HepG2 (cell line): ENCODE results near the gene SPNS3. TPM values are rescaled to one million over a fixed set of nuclear protein-coding genes. Genes with fewer than 3 reads are reported as not detected.

Experiments
- ATAC-seq: fragments of 200-7000 bp; cut with Tn5 transposase; 3 replicates; pipeline ENCODE4 v1.9.1; 2020; ENCODE audit warnings: mild to moderate bottlenecking, moderate library complexity
- BruUV-seq: library from RNA; stranded (reverse); fragments of 400-500 nt; replicated peaks from 2 replicates; lab custom pipeline; 2021; lab: Mats Ljungman, UMichigan
- CTCF ChIA-PET: fragments of 300-600 bp; formaldehyde crosslinking; extraction: SDS; loops from one replicate; lab custom pipeline; 2021; ENCODE audit warnings: low total read pairs, inconsistent platforms, low intra/inter-chr PET ratio; lab: Yijun Ruan, JAX
- POLR2A ChIA-PET: fragments of 350-600 bp; sonication (Branson Sonifier 250); formaldehyde crosslinking; loops from one replicate; lab custom pipeline; 2020; ENCODE audit warnings: antibody characterized with exemption, inconsistent platforms; lab: Yijun Ruan, JAX
- DNase-seq: peaks from one replicate; pipeline ENCODE4 v3.0.0-alpha.2; 2015; ENCODE audit warnings: low spot score
- FAIRE-seq: peaks from 3 replicates; lab custom pipeline; 2011; peaks lifted over from hg19 to GRCh38; lab: Jason Lieb, UNC
- H2AFZ ChIP-seq: one replicate; pipeline ENCODE4 v1.6.1; 2011; ENCODE audit warnings: low read length, inconsistent platforms
- H3K27ac ChIP-seq: fragments of 300-600 bp; 3 replicates; pipeline ENCODE4 v1.8.0; 2011; ENCODE audit warnings: mixed run types, mild to moderate bottlenecking, mixed read lengths, low read length, inconsistent platforms; ENCODE audit not compliant: insufficient read depth; ENCODE audit errors: extremely low read length
- H3K27me3 ChIP-seq, 2 experiments: fragments of 200-600 bp in 1 of 2; 2 replicates in 1 of 2; 3 replicates in 1 of 2; pipeline versions ENCODE4 v1.6.0 to v1.8.0; 2011; ENCODE audit warnings: low read length in 2 of 2, mild to moderate bottlenecking in 2 of 2, moderate library complexity in 2 of 2, inconsistent platforms in 1 of 2; ENCODE audit not compliant: insufficient read depth in 2 of 2, control insufficient read depth in 1 of 2
- H3K36me3 ChIP-seq, 2 experiments: fragments of 200-600 bp in 1 of 2; replicated peaks in 1 of 2; 2 replicates in 1 of 2; 3 replicates in 1 of 2; pipeline versions ENCODE4 v1.5.1 to v1.8.0; 2011; ENCODE audit warnings: low read length in 2 of 2, inconsistent platforms in 1 of 2; ENCODE audit not compliant: insufficient read depth in 2 of 2, control insufficient read depth in 1 of 2
- H3K4me1 ChIP-seq: 2 replicates; pipeline ENCODE4 v1.5.1; 2012; ENCODE audit warnings: low read length, inconsistent platforms; ENCODE audit not compliant: insufficient read depth
- H3K4me2 ChIP-seq: 2 replicates; pipeline ENCODE4 v1.6.0; 2011; ENCODE audit warnings: low read depth, low read length, inconsistent platforms
- H3K4me3 ChIP-seq, 3 experiments: fragments of 200-600 bp in 1 of 3; sonication (generic), shearing (Covaris generic) in 1 of 3; replicated peaks in 1 of 3; 2 replicates each; pipeline ENCODE4 v1.5.1; 2011 to 2016; ENCODE audit warnings: low read length in 3 of 3, inconsistent platforms in 2 of 3, low read depth in 2 of 3, mild to moderate bottlenecking in 2 of 3, control low read depth in 1 of 3, mixed read lengths in 1 of 3; ENCODE audit not compliant: insufficient read depth in 1 of 3
- H3K79me2 ChIP-seq: one replicate; pipeline ENCODE4 v1.6.1; 2011; ENCODE audit warnings: low read length, inconsistent platforms; ENCODE audit not compliant: insufficient read depth
- H3K9ac ChIP-seq: 2 replicates; pipeline ENCODE4 v1.6.0; 2011; ENCODE audit warnings: mild to moderate bottlenecking, low read depth, low read length, inconsistent platforms; ENCODE audit not compliant: insufficient read depth
- H3K9me3 ChIP-seq: 2 replicates; pipeline ENCODE4 v1.5.1; 2012; ENCODE audit warnings: mild to moderate bottlenecking, low read length
- H4K20me1 ChIP-seq: 2 replicates; pipeline ENCODE4 v1.6.0; 2011; ENCODE audit warnings: inconsistent platforms, mild to moderate bottlenecking, low read length, moderate library complexity; ENCODE audit not compliant: insufficient read depth
- ARID2 ChIP-seq: sonication (generic); formaldehyde crosslinking; IDR thresholded peaks from 2 replicates; pipeline ENCODE4 v1.8.1; 2022; ENCODE audit warnings: mild to moderate bottlenecking, missing genetic modification reagents, borderline replicate concordance
- CREM ChIP-seq, 2 experiments: sonication (generic) in 1 of 2; formaldehyde crosslinking in 1 of 2; IDR thresholded peaks; 2 replicates each; pipeline versions ENCODE4 v1.4.0 to v1.6.1; 2016 to 2020; ENCODE audit warnings: antibody characterized with exemption in 1 of 2, mild to moderate bottlenecking in 1 of 2, missing genetic modification reagents in 1 of 2
- ELF4 ChIP-seq: sonication (generic); formaldehyde crosslinking; IDR thresholded peaks from 2 replicates; pipeline ENCODE4 v1.5.0; 2020; ENCODE audit warnings: missing genetic modification reagents, mild to moderate bottlenecking, moderate library complexity, borderline replicate concordance
- FUBP1 ChIP-seq: sonication (generic); formaldehyde crosslinking; IDR thresholded peaks from 2 replicates; pipeline ENCODE4 v1.5.1; 2020; ENCODE audit warnings: missing genetic modification reagents, mild to moderate bottlenecking, borderline replicate concordance
- KDM4B ChIP-seq: sonication (generic); formaldehyde crosslinking; IDR thresholded peaks from 2 replicates; pipeline ENCODE4 v1.4.0; 2020; ENCODE audit warnings: missing genetic modification reagents
- MYNN ChIP-seq: sonication (generic); formaldehyde crosslinking; IDR thresholded peaks from 2 replicates; pipeline ENCODE4 v1.4.0; 2020; ENCODE audit warnings: mild to moderate bottlenecking, low read depth, missing genetic modification reagents
- PAXIP1 ChIP-seq: sonication (generic); formaldehyde crosslinking; conservative IDR thresholded peaks from 2 replicates; pipeline ENCODE4 v1.4.0; 2020; ENCODE audit warnings: mild to moderate bottlenecking, missing genetic modification reagents, moderate library complexity
- SCMH1 ChIP-seq: sonication (generic); formaldehyde crosslinking; IDR thresholded peaks from 2 replicates; pipeline ENCODE4 v1.9.0; 2021; ENCODE audit warnings: missing genetic modification reagents, mild to moderate bottlenecking, borderline replicate concordance
- TAF1 ChIP-seq: sonication (generic); formaldehyde crosslinking; IDR thresholded peaks from 2 replicates; pipeline ENCODE4 v1.4.0; 2020; ENCODE audit warnings: missing genetic modification reagents
- ZNF124 ChIP-seq: sonication (generic); formaldehyde crosslinking; IDR thresholded peaks from 2 replicates; pipeline ENCODE4 v1.4.0; 2020; ENCODE audit warnings: missing genetic modification reagents
- ZNF235 ChIP-seq: sonication (generic); formaldehyde crosslinking; IDR thresholded peaks from 2 replicates; pipeline ENCODE4 v1.8.1; 2023; ENCODE audit warnings: mild to moderate bottlenecking, missing genetic modification reagents, borderline replicate concordance
- ZNF564 ChIP-seq: sonication (generic); formaldehyde crosslinking; IDR thresholded peaks from 2 replicates; pipeline ENCODE4 v1.8.1; 2023; ENCODE audit warnings: mild to moderate bottlenecking, missing genetic modification reagents
- ZNF605 ChIP-seq: sonication (generic); formaldehyde crosslinking; IDR thresholded peaks from 2 replicates; pipeline ENCODE4 v1.8.0; 2022; ENCODE audit warnings: mild to moderate bottlenecking, missing genetic modification reagents
- ZNF710 ChIP-seq: sonication (generic); formaldehyde crosslinking; IDR thresholded peaks from 2 replicates; pipeline ENCODE4 v1.5.0; 2020; ENCODE audit warnings: mild to moderate bottlenecking, missing genetic modification reagents, borderline replicate concordance
- ZNF850 ChIP-seq: sonication (generic); formaldehyde crosslinking; conservative IDR thresholded peaks from 2 replicates; pipeline ENCODE4 v1.9.0; 2021; ENCODE audit warnings: mild to moderate bottlenecking, missing genetic modification reagents
- WGBS: methylation state at CpG from one replicate; pipeline ENCODE4 v1.1.6; 2017; ENCODE audit warnings: low lambda C conversion rate; 5-methylcytosine and 5-hydroxymethylcytosine counted together
- in situ Hi-C: cut with HindIII; loops from 2 replicates; pipeline ENCODE4 v1.10.0; 2017; ENCODE audit warnings: low pct_unique_long_range_greater_than_20kb; ENCODE audit not compliant: extremely low pct_ligation_motif_present
- intact Hi-C: fragments of 100-400 bp; cut with micrococcal nuclease; formaldehyde crosslinking; loops from one replicate; pipeline ENCODE4 v1.10.0; 2022; ENCODE audit not compliant: unreplicated experiment
- polyA plus RNA-seq, 8 experiments: library from polyadenylated mRNA; depleted of rRNA in 3 of 8; stranded (reverse) in 7 of 8; unstranded in 1 of 8; fragments of >200 nt; fragmentation: Illumina TruSeq in 4 of 8; extraction: Trizol in 4 of 8; gene quantifications; 2 replicates each; pipeline versions ENCODE4 v1.2.1 to v1.2.3, GENCODE V29; 2011 to 2016; ENCODE audit warnings: low read depth in 4 of 8, missing spikeins in 1 of 8, mixed read lengths in 1 of 8; ENCODE audit not compliant: insufficient read depth in 1 of 8
- total RNA-seq, 5 experiments: library from RNA; depleted of rRNA; stranded (reverse); fragments of >200 nt; fragmentation: Illumina TruSeq; extraction: Trizol; gene quantifications; 2 replicates each; pipeline ENCODE4 v1.2.3, GENCODE V29; 2016; ENCODE audit warnings: low read depth in 1 of 5

Gene SPNS3
- total and polyA plus RNA-seq, 2 of the 13 experiments (the other 11 are each of a cell fraction or from before 2014, with no cell fraction given): not detected

DNA sequence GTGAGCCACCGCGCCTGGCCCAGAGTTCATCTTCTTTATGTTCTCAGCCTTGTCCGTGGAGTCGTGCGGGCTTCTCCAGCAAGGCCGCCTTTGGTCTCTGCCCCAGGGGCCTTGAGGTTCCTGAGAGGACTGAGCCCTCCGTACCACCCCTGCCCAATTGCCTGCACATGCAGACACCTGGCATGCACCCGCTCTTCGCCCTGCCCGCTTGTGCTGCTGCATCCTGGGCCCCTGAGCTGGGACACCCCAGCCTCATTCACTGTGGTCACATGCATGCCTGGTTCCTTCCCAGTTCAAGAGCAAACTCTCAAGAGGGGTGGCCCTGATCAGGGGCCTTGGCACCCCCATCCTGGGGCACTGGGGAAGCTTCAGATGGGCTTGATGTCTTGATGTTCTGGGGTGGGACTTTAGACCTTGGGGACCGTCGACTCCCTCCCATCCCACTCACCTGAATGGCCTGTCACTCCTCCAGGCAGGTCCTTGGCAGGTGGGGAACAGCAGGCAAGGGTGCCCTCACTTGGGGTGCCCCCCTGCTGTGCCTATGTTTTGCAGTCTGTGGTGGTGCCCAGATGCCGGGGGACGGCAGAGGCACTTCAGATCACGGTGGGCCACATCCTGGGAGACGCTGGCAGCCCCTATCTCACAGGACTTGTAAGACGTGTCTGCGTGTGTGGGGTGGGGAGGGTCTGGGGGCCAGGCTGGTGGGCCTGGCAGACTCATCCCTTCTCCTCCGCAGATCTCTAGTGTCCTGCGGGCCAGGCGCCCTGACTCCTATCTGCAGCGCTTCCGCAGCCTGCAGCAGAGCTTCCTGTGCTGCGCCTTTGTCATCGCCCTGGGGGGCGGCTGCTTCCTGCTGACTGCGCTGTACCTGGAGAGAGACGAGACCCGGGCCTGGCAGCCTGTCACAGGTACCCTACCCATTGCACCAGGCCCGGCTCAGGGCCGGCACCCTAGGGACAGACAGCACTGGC lies 52.2 kb downstream of the SPNS3 start:
- intact Hi-C loops (no loop called here), in situ Hi-C loops (no loop called here)
- H3K4me3 ChIP-seq: no peak overlapping the region
- peaks cover 5 to 34% of the 10 kb centered on the region in 2 experiments; a peak in 3 of 5 replicates for H3K27me3 ChIP-seq
- no peaks in the 10 kb centered on the region for H3K79me2 ChIP-seq
- H3K36me3 ChIP-seq: no peaks in the 10 kb centered on the region
- no peak overlapping the region for H2AFZ ChIP-seq
- WGBS: 52% methylated on average over 13 of the region's 31 CpGs
- no peak overlapping the region for H3K9ac ChIP-seq
- ATAC-seq (no peak), DNase-seq (no peak), FAIRE-seq (no peak)
- H3K9me3 ChIP-seq: no peaks in the 10 kb centered on the region
- ChIA-PET CTCF (no interaction called here), POLR2A (no interaction called here)
- H3K4me2 ChIP-seq: no peak overlapping the region
- H3K4me1 ChIP-seq: peaks cover 27% of the 10 kb centered on the region
- H4K20me1 ChIP-seq: no peaks in the 10 kb centered on the region
- no peak overlapping the region for H3K27ac ChIP-seq
- BruUV-seq: no TSS peak
- TF ChIP-seq CREM (IDR thresholded peaks at IDR 0.05): no peak
- no peak for TF ChIP-seq CREM (CRISPR knock-in tag; IDR thresholded peaks at IDR 0.05)
- no peak for TF ChIP-seq ZNF850 (CRISPR knock-in tag)
- TF ChIP-seq SCMH1 (CRISPR knock-in tag): no peak
- TF ChIP-seq PAXIP1: no peak
- no peak for TF ChIP-seq ELF4 (CRISPR knock-in tag)
- TF ChIP-seq ZNF605 (CRISPR knock-in tag): no peak
- no peak for TF ChIP-seq ARID2 (CRISPR knock-in tag)
- no peak for TF ChIP-seq ZNF710 (CRISPR knock-in tag)
- TF ChIP-seq MYNN: no peak
- TF ChIP-seq TAF1 (CRISPR knock-in tag): no peak
- TF ChIP-seq ZNF235 (CRISPR knock-in tag): no peak
- TF ChIP-seq KDM4B (CRISPR knock-in tag): no peak
- TF ChIP-seq FUBP1: no peak
- no peak for TF ChIP-seq ZNF564
- no peak for TF ChIP-seq ZNF124 (CRISPR knock-in tag)
